Measurements from ENCODE around the gene DHH. TPM values are rescaled to one million over a fixed set of nuclear protein-coding genes. Genes with fewer than 3 reads are reported as not detected.

DHH gene
- total and polyA plus RNA-seq, 2 donors (not counting 3 experiments of a cell fraction or from before 2014, with no cell fraction given) = 2.9 to 3.3 TPM

GRCh38 chr12:49144384-49144783 is 49.8 kb upstream of the DHH start:
- no peak overlapping the region for H3K4me2 ChIP-seq (ENCODE audit: insufficient read depth, low read length)
- no peaks in the 10 kb centered on the region for H3K27me3 ChIP-seq (ENCODE audit: control insufficient read depth in 2 of 2, insufficient read depth in 2 of 2, low read length in 2 of 2)
- H3K27ac ChIP-seq (ENCODE audit: insufficient read depth, low read depth, low read length) = no peak overlapping the region
- intact Hi-C loops (cut with micrococcal nuclease) (no loop called here), dilution Hi-C loops (cut with MboI; ENCODE audit: extremely low pct_ligation_motif_present, low sequenced_read_pairs) (no loop called here)
- H3K4me1 ChIP-seq (ENCODE audit: control insufficient read depth, extremely low read depth, insufficient read depth, low read length) = no peaks in the 10 kb centered on the region
- H2AFZ ChIP-seq (ENCODE audit: low read depth, low read length) = no peak overlapping the region
- H3K4me3 ChIP-seq (replicated peaks in 1 of 3; ENCODE audit: insufficient read depth in 1 of 3, low read depth in 1 of 3, low read length in 3 of 3) = no peak overlapping the region
- H4K20me1 ChIP-seq (replicated peaks; ENCODE audit: control insufficient read depth, extremely low read depth, insufficient read depth, low read length) = no peaks in the 10 kb centered on the region
- no peaks in the 10 kb centered on the region for H3K36me3 ChIP-seq (ENCODE audit: control insufficient read depth in 2 of 2, extremely low read depth in 1 of 2, insufficient read depth in 2 of 2, low read length in 2 of 2)
- no peak overlapping the region for H3K9ac ChIP-seq (replicated peaks; ENCODE audit: extremely low read depth, insufficient read depth, low read length)
- ChIA-PET POLR2A (interaction anchor here (1.2 kb wide), 1 partner anchor 13 kb away, joined by 6 read pairs; the partner anchor contains the start of gene TUBA1B), CTCF (interaction anchor here (0.6 to 1.3 kb wide), 3 partner anchors 56 to 405 kb away, joined by 3 to 6 read pairs (median 4); no protein-coding TSS in a partner anchor)
- no peaks in the 10 kb centered on the region for H3K9me1 ChIP-seq (replicated peaks; ENCODE audit: control insufficient read depth, extremely low read depth, insufficient read depth, low read length)
- TF ChIP-seq JUN (IDR thresholded peaks at IDR 0.05; ENCODE audit: borderline replicate concordance, insufficient read depth, insufficient read length, low read depth) (no peak), MYC (IDR thresholded peaks at IDR 0.05; ENCODE audit: low read depth, low read length) (no peak), MAX (IDR thresholded peaks at IDR 0.05; ENCODE audit: insufficient read depth, insufficient read length) (no peak), EZH2 (IDR thresholded peaks at IDR 0.05; ENCODE audit: borderline replicate concordance, low read depth, low read length, severe bottlenecking) (no peak), POLR2A (IDR thresholded peaks at IDR 0.05; ENCODE audit: low read depth, low read length) (no peak), GATA2 (IDR thresholded peaks at IDR 0.05; ENCODE audit: insufficient read depth, insufficient read length, low read depth, low read length) (no peak), POLR2AphosphoS5 (IDR thresholded peaks at IDR 0.05; ENCODE audit: insufficient read depth, low read depth, low read length) (no peak), FOS (IDR thresholded peaks at IDR 0.05; ENCODE audit: borderline replicate concordance, insufficient read depth, low read length) (no peak)
- TF ChIP-seq, protein P1, sequence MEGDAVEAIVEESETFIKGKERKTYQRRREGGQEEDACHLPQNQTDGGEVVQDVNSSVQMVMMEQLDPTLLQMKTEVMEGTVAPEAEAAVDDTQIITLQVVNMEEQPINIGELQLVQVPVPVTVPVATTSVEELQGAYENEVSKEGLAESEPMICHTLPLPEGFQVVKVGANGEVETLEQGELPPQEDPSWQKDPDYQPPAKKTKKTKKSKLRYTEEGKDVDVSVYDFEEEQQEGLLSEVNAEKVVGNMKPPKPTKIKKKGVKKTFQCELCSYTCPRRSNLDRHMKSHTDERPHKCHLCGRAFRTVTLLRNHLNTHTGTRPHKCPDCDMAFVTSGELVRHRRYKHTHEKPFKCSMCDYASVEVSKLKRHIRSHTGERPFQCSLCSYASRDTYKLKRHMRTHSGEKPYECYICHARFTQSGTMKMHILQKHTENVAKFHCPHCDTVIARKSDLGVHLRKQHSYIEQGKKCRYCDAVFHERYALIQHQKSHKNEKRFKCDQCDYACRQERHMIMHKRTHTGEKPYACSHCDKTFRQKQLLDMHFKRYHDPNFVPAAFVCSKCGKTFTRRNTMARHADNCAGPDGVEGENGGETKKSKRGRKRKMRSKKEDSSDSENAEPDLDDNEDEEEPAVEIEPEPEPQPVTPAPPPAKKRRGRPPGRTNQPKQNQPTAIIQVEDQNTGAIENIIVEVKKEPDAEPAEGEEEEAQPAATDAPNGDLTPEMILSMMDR (IDR thresholded peaks at IDR 0.05; ENCODE audit: extremely low read depth in 1 of 2, insufficient read depth in 1 of 2, low read depth in 1 of 2, low read length in 2 of 2) = no peak
- no TSS peak for BruUV-seq (replicated peaks)
- no peaks in the 10 kb centered on the region for H3K79me2 ChIP-seq (ENCODE audit: control insufficient read depth, insufficient read depth, low read length)
- FAIRE-seq = no peak
- DNase-seq (ENCODE audit: low read depth, low spot score) = no peak
- no peaks in the 10 kb centered on the region for H3K9me3 ChIP-seq (replicated peaks; ENCODE audit: control insufficient read depth, insufficient read depth, low read length)

Measured in endothelial cell of umbilical vein (primary cell).